CD4-positive, alpha-beta T cell (primary cell): ENCODE measurements around the gene BICD2. TPM values are rescaled to one million over a fixed set of nuclear protein-coding genes. Genes with fewer than 3 reads are reported as not detected.

Experiments
- ATAC-seq: fragments of 200-7000 bp; cut with Tn5 transposase; one replicate; pipeline ENCODE4 v1.10.0; 2022; ENCODE audit warnings: mild to moderate bottlenecking; ENCODE audit not compliant: poor library complexity
- CTCF ChIA-PET: fragments of 350-600 bp; sonication (Branson Sonifier 250); formaldehyde crosslinking; loops from one replicate; lab custom pipeline; 2021; ENCODE audit warnings: antibody characterized with exemption, inconsistent platforms; lab: Charles Lee
- POLR2A ChIA-PET: fragments of 350-600 bp; sonication (Branson Sonifier 250); formaldehyde crosslinking; loops from one replicate; lab custom pipeline; 2021; ENCODE audit warnings: antibody characterized with exemption, inconsistent platforms; lab: Charles Lee
- DNase-seq, 14 experiments: peaks; one replicate each; pipeline ENCODE4 v3.0.0-alpha.2; 2013 to 2020; ENCODE audit warnings: mixed read lengths in 2 of 14
- H3K27ac ChIP-seq, 2 donors: one replicate each; pipeline versions ENCODE4 v1.5.1 to v1.7.0; 2013; ENCODE audit warnings: low read length in 2 of 2, low read depth in 1 of 2, mild to moderate bottlenecking in 1 of 2
- H3K27me3 ChIP-seq, 2 experiments: 1 replicate in 1 of 2; 2 replicates in 1 of 2; pipeline versions ENCODE4 v1.6.1 to v1.7.0; 2013; ENCODE audit warnings: low read length in 2 of 2, control low read depth in 1 of 2, mild to moderate bottlenecking in 1 of 2, moderate library complexity in 1 of 2; ENCODE audit not compliant: insufficient read depth in 2 of 2, control insufficient read depth in 1 of 2
- H3K36me3 ChIP-seq: one replicate; pipeline ENCODE4 v1.6.1; 2013; ENCODE audit warnings: low read length, control low read depth; ENCODE audit not compliant: insufficient read depth
- H3K4me1 ChIP-seq: one replicate; pipeline ENCODE4 v1.6.1; 2013; ENCODE audit warnings: low read length, control low read depth; ENCODE audit not compliant: insufficient read depth
- H3K4me3 ChIP-seq: one replicate; pipeline ENCODE4 v1.5.1; 2013; ENCODE audit warnings: mild to moderate bottlenecking, low read length, moderate library complexity
- H3K9me3 ChIP-seq, 2 experiments: 1 replicate in 1 of 2; 2 replicates in 1 of 2; pipeline versions ENCODE4 v1.6.1 to v1.7.0; 2013; ENCODE audit warnings: low read length in 2 of 2, mild to moderate bottlenecking in 2 of 2, control low read depth in 1 of 2, moderate library complexity in 1 of 2; ENCODE audit not compliant: control insufficient read depth in 1 of 2, insufficient read depth in 1 of 2
- H3K27ac Mint-ChIP-seq: one replicate; pipeline ENCODE4 v1.8.0; 2020; ENCODE audit warnings: mixed read lengths
- H3K27me3 Mint-ChIP-seq: one replicate; pipeline ENCODE4 v1.8.0; 2021; ENCODE audit warnings: mixed read lengths
- H3K36me3 Mint-ChIP-seq: one replicate; pipeline ENCODE4 v1.8.0; 2021; ENCODE audit warnings: low read depth, mixed read lengths
- H3K4me1 Mint-ChIP-seq: one replicate; pipeline ENCODE4 v1.8.0; 2021; ENCODE audit warnings: low read depth, mixed read lengths
- H3K4me3 Mint-ChIP-seq: one replicate; pipeline ENCODE4 v1.8.0; 2020; ENCODE audit warnings: mild to moderate bottlenecking, mixed read lengths
- H3K9me3 Mint-ChIP-seq: one replicate; pipeline ENCODE4 v1.8.0; 2020; ENCODE audit warnings: mixed read lengths
- intact Hi-C, 2 experiments: fragments of 100-400 bp; cut with DNase I in 1 of 2; cut with micrococcal nuclease in 1 of 2; formaldehyde crosslinking; loops; one replicate each; pipeline versions ENCODE4 v1.15.1 to v1.9.0; 2023 to 2025; cut with DNase I, micrococcal nuclease
- total RNA-seq, 174 experiments: library from RNA in 2 of 174; stranded (reverse) in 2 of 174; gene quantifications; one replicate each; pipeline ENCODE4 v1.2.3 and lab custom pipeline; 2021 to 2026
- TF ChIP-seq, protein P1 (sequence below): fragments of 200-600 bp; IDR thresholded peaks from one replicate; pipeline ENCODE4 v1.8.0; 2022; ENCODE audit warnings: antibody characterized with exemption, mild to moderate bottlenecking

Gene BICD2
- total RNA-seq, 2 experiments from 2014 or later = 14.1 to 14.9 TPM

DNA sequence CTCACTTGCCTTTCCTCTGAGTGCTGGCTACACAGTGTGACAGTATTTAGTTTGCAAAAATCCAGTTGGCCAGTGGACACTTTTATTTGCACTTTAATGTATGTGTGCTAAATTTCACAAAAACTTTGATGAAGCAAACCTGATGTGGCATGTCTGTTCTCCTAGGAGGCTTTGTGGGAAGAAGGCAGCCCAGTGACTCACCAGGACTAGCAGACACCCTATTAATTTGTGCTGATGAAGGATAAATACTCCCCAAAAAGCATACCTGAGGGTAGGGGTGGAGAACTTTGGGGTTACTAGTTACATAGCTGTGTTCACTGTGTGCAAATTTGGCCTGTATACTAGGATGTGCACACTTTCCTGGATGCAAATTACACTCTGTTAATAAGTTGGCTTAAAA, 55.4 kb downstream of the BICD2 start:
- Mint-ChIP-seq H3K4me3 (no peak overlapping the region), H3K9me3 (no peaks in the 10 kb centered on the region), H3K4me1 (peaks cover 24% of the 10 kb centered on the region), H3K27ac (no peak overlapping the region), H3K27me3 (no peaks in the 10 kb centered on the region), H3K36me3 (peaks cover 61% of the 10 kb centered on the region)
- H3K27ac ChIP-seq = no peak overlapping the region
- TF ChIP-seq, protein P1, sequence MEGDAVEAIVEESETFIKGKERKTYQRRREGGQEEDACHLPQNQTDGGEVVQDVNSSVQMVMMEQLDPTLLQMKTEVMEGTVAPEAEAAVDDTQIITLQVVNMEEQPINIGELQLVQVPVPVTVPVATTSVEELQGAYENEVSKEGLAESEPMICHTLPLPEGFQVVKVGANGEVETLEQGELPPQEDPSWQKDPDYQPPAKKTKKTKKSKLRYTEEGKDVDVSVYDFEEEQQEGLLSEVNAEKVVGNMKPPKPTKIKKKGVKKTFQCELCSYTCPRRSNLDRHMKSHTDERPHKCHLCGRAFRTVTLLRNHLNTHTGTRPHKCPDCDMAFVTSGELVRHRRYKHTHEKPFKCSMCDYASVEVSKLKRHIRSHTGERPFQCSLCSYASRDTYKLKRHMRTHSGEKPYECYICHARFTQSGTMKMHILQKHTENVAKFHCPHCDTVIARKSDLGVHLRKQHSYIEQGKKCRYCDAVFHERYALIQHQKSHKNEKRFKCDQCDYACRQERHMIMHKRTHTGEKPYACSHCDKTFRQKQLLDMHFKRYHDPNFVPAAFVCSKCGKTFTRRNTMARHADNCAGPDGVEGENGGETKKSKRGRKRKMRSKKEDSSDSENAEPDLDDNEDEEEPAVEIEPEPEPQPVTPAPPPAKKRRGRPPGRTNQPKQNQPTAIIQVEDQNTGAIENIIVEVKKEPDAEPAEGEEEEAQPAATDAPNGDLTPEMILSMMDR = no peak
- CTCF ChIA-PET = no interaction called here
- POLR2A ChIA-PET = no interaction called here
- H3K27me3 ChIP-seq = no peaks in the 10 kb centered on the region
- no peak overlapping the region for H3K4me3 ChIP-seq
- intact Hi-C loops = no loop called here
- peaks cover 18% of the 10 kb centered on the region for H3K36me3 ChIP-seq
- DNase-seq = no peak
- ATAC-seq = no peak
- H3K4me1 ChIP-seq = peaks cover 22% of the 10 kb centered on the region
- no peaks in the 10 kb centered on the region for H3K9me3 ChIP-seq

DNA sequence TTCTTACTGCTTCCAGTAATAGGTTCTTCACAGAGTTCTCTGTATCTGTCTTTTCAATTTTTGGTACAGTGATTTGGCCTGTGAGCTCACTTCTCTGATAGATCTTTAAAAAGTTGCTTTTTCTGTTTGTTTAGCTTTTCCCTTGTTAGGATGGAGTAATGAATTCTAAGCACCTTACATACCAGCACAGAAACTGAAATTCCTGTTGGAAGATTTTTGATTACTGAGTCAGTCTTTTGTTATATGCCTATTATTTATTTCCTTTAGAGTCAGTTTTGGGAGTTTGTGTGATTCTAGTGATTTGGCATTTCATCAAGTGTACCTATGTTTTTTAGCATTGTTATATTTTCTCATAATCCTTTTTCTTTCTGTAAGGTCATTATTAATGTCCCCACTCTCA, 57.1 kb downstream of the BICD2 start:
- Histone ChIP-seq H3K27ac (no peak overlapping the region), H3K4me1 (peaks cover 13% of the 10 kb centered on the region), H3K27me3 (no peaks in the 10 kb centered on the region), H3K9me3 (no peaks in the 10 kb centered on the region), H3K4me3 (no peak overlapping the region), H3K36me3 (peaks cover 6% of the 10 kb centered on the region)
- POLR2A ChIA-PET = no interaction called here
- intact Hi-C loops = no loop called here
- Mint-ChIP-seq H3K27ac (no peak overlapping the region), H3K27me3 (no peaks in the 10 kb centered on the region), H3K36me3 (peaks cover 45% of the 10 kb centered on the region), H3K4me3 (no peak overlapping the region), H3K9me3 (no peaks in the 10 kb centered on the region), H3K4me1 (peaks cover 20% of the 10 kb centered on the region)
- ATAC-seq (no peak), DNase-seq (no peak)
- CTCF ChIA-PET = no interaction called here
- TF ChIP-seq, protein P1 = no peak

DNA sequence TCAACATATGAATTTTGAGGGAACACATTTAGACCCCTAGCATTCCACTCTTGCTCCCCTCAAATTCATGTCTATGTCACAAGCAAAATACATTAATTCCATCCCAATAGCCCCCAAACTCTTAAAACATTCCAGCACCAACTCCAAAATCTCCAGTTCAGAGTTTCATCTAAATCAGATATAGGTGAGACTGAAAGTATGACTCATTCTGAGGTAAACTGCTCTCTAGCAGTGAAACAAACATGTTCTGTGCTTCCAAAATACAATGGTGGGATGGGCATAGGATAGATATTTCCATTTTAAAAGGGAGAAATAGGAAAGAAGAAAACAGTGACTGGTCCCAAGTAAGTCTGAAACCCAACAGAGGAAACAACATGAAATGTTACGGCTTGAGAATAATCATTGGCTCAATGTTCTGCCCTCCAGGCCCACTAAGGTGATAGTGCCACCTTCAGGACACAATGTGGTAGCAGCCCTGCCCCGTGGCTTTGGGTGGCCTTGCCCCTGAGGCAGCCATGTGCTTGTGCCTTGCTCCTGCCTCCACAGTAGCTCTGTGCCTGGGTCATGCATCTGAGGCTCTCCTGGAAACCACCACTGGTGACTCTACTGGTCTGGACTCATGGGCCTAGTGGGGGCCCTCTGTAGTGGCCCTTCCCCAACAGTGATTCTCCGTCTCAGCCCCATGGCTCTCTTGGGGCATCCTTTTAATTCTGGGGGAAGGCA, 58.3 kb downstream of the BICD2 start:
- H3K27ac ChIP-seq = no peak overlapping the region
- intact Hi-C loops = no loop called here
- H3K36me3 Mint-ChIP-seq = peaks cover 36% of the 10 kb centered on the region
- DNase-seq = peak in 9 of 14 experiments; percentile 9 to 64 (median 17)
- no peaks in the 10 kb centered on the region for H3K9me3 Mint-ChIP-seq
- ATAC-seq = peak; percentile 68
- H3K27me3 Mint-ChIP-seq = no peaks in the 10 kb centered on the region
- H3K4me1 Mint-ChIP-seq = peaks cover 9% of the 10 kb centered on the region
- H3K4me3 ChIP-seq = no peak overlapping the region
- H3K4me3 Mint-ChIP-seq = no peak overlapping the region
- POLR2A ChIA-PET = no interaction called here
- H3K27ac Mint-ChIP-seq = no peak overlapping the region
- no peaks in the 10 kb centered on the region for H3K9me3 ChIP-seq
- CTCF ChIA-PET = no interaction called here
- peaks cover 7% of the 10 kb centered on the region for H3K4me1 ChIP-seq
- H3K27me3 ChIP-seq = no peaks in the 10 kb centered on the region
- peaks cover 6% of the 10 kb centered on the region for H3K36me3 ChIP-seq
- TF ChIP-seq, protein P1 = peak; percentile 26
